ENCODE measurements around the gene SPIB.

SPIB gene

DNA sequence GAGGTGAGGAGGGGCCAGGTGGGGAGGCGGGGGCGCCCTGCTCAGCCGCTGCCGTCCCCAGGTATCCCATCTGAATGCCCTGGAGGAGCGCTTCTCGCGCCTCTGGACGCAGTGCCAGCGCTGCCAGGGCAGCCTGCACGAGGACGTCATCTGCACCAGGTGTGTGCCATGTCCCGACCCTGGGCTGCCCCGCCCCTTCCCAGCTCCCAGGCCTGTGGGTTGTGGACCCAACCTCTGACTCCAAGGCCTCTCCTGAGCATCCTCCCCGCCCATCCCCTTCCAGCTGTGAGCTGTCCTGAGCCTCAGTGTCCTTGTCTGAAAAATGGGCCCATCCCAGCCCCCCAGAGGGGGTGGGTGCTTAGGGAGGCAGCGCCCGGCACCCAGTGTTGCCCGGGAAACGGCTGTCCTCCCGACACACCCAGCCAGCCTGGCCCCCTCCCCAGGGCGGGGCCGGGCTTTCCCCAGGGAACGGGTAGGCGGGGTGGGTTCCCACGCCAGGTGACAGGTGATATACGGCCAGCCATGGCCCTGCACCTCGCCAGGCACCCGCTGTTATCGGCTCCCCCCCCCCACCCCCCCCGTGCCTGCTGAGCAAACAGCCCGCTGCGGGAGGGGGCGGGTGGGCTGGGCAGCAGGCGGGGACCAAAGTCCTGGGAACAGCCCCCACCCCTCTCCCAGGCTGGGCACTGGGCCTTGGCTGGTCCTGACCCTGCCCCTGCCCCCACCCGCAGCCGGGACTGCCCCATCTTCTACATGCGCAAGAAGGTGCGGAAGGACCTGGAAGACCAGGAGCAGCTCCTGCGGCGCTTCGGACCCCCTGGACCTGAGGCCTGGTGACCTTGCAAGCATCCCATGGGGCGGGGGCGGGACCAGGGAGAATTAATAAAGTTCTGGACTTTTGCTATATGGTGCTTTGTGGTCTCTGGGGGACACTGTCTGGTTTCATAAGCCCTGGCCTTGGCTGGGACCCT lies 1.3 kb upstream of the SPIB start:
- in situ Hi-C loops (cut with MboI; ENCODE audit: low sequenced_read_pairs), result no loop called here

DNA sequence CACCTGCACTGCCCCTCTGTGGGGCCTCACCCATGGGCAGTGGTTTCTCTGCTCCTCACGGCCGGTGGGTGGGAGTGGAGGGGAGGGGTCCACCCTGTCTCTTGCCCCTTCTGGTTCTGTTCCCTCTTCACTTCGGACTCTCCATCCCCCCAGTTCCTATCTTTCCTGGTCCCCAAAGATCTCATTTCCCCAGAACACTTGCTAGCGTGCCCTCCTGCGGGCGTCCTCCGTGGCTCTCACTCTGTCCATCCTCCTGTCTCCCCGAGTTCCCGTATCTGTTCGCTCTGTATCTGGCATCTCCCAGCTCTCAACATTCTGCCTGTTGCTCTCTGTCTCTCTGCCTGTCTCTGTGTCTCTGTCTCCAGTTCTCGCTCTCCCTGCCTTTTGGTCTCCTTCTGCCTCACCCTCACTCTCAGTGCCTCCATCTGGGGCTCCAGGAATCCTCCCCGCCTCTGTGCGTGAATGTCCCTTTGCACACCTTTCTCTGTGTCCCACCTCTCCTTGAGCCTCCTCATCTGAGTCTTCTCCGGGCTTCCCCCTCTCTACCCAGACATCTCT lies 363 bp downstream of the SPIB start:
- in situ Hi-C loops (cut with MboI; ENCODE audit: low sequenced_read_pairs), result no loop called here

DNA sequence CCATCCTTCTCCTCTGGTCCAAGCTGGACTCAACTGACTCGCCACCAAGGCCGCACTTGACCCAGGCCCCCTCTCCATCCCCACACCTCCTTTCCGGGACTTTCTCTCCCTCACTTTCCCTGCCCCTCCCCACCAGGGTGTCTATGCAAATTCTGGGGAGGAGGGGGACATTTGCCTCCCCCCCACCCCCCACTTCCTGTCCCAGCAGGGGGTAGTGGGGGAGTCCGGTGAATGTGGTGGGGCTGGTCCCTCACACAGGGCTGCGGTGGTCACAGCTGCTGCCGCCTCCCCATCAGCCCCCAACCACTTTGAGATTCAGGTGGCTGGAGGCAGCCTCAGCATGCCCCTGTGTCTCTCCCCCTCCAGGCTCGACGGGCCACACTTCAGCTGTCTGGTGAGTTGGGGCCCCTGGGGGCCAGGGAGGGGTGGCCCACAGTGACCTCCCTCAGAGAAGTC lies 870 bp downstream of the SPIB start:
- in situ Hi-C loops (cut with MboI; ENCODE audit: low sequenced_read_pairs), result no loop called here

DNA sequence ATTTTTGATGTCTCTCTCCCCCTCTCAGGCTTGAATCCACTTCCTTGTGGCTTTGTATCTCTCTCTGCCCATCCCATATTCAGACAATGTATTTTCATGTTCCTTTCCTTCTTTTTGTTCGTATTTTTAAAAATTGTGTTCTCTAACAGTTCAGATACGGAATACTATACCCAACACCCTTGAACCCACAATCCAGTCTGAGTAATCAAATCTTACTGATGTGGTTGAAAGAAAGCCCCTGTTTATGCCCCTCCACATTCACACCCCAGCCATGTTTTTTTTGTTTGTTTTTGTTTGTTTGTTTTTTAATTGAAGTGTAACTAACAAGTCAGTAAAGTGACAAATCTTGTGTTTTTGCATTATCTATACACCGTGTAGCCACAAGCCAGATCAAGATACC lies 1.4 kb downstream of the SPIB start:
- in situ Hi-C loops (cut with MboI; ENCODE audit: low sequenced_read_pairs), result no loop called here

DNA sequence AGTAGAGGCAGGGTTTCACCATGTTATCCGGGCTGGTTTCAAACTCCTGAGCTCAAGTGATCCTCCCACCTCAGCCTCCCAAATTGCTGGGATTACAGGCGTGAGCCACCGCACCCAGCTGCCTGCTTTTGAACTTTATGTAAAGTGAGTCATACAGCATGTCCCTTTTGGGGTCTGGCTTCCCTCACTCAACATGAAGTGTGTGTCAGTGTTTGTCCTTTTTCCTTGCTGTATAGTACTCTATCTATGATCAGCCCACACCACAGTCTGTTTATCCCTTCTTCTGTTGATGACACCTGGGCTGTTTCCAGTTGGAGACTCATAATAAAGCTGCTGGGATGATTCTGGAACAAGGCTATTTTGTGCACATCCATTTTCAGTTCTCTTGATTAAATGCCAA lies 2.1 kb downstream of the SPIB start:
- in situ Hi-C loops (cut with MboI; ENCODE audit: low sequenced_read_pairs), result no loop called here

DNA sequence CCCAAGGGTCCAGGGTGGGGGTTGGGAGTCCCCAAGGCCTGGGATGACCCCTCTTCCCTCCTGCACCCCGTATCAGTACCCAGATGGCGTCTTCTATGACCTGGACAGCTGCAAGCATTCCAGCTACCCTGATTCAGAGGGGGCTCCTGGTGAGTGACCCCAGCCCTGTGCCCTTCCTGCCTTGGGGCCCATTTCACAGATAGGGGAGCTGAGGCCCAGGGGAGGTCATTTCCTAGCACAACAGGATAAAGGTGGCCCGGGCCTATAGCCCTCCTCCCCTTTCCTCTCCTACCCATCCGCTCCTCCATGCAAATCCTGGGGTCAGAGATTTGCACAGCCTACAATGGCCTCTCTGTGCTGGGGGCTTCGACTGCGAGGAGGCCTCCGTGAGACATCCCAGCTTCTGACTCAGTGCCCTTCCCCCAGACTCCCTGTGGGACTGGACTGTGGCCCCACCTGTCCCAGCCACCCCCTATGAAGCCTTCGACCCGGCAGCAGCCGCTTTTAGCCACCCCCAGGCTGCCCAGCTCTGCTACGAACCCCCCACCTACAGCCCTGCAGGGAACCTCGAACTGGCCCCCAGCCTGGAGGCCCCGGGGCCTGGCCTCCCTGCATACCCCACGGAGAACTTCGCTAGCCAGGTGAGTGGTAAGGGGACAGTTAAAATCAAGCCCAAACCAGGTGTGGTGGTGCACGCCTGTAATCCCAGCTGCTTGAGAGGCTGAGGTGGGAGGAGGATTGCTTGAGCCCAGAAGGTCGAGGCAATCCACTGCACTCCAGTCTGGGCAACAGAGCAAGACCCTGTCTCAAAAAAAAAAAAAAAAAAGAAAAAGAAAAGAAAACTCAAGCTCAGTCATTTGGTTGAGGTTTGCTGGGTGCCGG lies 3.9 kb downstream of the SPIB start:
- in situ Hi-C loops (cut with MboI; ENCODE audit: low sequenced_read_pairs), result no loop called here

DNA sequence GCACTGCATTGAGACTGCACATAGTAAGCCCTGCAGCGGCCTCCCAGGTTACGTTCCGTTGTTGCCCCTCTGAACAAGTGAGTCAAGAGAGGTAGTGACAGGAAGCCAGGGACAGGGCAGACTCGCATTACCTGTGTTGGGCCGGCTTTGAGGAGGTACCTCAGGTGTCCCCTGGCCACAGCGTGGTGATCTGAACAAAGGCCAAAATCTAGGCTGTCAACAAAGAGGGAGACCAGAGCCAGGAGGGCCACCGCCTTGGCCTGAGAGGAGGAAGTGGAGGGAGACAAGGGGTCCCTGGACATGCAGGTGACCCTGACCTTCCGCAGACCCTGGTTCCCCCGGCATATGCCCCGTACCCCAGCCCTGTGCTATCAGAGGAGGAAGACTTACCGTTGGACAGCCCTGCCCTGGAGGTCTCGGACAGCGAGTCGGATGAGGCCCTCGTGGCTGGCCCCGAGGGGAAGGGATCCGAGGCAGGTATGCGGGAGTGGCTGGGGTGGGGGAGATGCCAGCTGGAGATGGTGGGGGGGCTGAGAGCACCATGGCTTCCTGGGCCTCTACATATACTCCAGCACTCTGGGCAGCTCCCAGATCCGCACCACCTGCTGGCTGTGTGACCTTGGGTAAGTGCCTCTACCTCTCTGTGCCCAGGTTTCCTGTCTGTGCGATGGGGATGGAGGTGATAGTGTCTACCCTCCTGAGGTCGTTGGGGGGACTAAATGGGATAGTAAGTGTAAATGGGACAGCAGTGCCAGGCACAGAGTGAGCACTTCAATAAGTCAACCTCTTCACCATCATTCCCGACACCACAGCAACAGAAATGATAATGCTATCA lies 4.8 kb downstream of the SPIB start:
- in situ Hi-C loops (cut with MboI; ENCODE audit: low sequenced_read_pairs), result no loop called here

DNA sequence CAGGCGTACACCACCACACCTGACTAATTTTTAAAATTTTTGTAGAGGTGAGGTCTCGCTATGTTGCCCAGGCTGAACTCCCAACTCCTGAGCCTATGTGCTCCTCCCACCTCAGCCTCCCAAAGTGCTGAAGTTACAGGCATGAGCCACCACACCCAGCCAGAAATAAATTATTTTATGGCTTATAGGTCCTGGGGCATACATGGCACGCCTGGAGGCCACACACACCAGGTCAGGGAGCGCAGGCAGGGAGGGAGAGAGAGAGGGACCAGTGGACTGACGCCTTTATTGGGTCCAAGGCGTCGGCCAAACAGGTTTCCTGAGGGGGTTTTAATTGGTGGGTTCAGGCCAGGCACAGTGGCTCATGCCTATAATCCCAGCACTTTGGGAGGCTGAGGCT lies 6.8 kb downstream of the SPIB start:
- in situ Hi-C loops (cut with MboI; ENCODE audit: low sequenced_read_pairs), result no loop called here

DNA sequence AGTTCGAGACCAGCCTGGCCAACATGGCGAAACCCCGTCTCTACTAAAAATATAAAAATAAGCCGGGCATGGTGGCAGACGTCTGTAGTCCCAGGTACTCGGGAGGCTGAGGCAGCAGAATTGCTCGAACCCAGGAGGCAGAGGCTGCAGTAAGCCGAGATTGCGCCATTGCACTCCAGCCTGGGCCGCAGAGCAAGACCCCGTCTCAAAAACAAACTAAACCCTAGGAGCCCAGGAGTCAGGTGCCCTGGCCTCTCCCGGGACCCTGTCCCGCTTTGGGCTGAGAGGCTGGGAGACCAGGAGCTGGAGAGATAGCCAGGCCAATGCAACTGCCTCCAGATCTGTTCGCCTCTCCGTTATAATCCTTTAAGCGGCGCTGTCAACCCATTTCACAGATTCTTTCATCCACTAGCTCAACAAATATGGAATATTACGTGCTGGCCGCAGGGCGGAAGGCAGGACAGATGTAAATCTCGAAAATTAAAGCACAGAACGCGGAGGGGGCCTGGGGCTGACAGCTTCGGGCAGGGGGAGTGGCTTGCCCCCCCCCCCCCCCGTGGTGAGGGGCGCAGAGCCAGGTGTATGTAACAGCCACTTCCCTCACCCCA lies 8.7 kb downstream of the SPIB start:
- in situ Hi-C loops (cut with MboI; ENCODE audit: low sequenced_read_pairs), result no loop called here

DNA sequence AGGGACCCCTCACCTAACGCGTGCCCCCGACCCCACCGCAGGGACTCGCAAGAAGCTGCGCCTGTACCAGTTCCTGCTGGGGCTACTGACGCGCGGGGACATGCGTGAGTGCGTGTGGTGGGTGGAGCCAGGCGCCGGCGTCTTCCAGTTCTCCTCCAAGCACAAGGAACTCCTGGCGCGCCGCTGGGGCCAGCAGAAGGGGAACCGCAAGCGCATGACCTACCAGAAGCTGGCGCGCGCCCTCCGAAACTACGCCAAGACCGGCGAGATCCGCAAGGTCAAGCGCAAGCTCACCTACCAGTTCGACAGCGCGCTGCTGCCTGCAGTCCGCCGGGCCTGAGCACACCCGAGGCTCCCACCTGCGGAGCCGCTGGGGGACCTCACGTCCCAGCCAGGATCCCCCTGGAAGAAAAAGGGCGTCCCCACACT lies 9.3 kb downstream of the SPIB start:
- in situ Hi-C loops (cut with MboI; ENCODE audit: low sequenced_read_pairs), result no loop called here

DNA sequence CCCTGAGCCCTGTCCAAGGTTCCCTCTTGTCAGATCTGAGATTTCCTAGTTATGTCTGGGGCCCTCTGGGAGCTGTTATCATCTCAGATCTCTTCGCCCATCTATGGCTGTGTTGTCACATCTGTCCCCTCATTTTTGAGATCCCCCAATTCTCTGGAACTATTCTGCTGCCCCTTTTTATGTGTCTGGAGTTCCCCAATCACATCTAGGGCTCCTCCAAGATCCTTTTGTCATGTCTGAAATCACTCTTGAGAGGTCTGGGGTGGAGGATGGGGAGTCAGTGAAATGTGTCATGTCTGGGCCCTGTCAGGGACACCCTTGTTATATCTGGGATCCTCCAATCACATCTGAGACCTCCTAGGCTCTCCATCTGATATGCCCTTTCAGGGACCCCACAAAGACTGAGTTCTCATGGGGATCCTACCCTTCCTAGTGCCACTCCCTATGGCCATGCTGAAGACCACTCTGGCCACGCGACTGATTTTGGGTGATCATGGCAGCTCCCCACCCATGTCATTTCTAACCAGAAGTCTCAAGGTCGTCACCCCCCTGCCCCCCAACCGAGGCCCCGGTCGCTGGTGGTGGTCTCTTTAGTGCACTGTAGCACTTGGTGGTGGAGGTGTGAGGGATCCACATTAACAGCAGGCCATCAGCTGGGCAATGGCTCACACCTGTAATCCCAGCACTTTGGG lies 10.2 kb downstream of the SPIB start:
- in situ Hi-C loops (cut with MboI; ENCODE audit: low sequenced_read_pairs), result no loop called here

DNA sequence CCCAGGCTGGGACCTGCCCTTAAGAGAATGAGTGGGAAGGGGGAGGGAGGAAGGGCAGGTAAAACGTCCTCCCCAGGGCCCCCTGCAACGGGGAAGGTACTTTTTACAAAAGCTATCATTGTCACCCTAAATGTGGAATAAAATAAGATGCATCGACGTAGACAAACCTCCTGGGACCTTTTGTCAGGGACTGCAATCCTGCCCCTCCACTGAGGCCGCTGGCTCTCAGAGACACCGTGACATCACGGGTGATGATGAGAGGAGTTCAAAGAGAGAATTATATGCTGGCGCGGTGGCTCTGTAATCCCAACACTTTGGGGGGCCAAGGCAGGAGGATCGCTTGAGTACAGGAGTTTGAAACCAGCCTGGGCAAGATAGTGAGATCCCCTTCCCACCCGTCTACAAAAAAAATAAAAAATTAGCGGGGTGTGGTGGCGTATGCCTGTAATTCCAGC lies 12.2 kb downstream of the SPIB start:
- in situ Hi-C loops (cut with MboI; ENCODE audit: low sequenced_read_pairs), result no loop called here

DNA sequence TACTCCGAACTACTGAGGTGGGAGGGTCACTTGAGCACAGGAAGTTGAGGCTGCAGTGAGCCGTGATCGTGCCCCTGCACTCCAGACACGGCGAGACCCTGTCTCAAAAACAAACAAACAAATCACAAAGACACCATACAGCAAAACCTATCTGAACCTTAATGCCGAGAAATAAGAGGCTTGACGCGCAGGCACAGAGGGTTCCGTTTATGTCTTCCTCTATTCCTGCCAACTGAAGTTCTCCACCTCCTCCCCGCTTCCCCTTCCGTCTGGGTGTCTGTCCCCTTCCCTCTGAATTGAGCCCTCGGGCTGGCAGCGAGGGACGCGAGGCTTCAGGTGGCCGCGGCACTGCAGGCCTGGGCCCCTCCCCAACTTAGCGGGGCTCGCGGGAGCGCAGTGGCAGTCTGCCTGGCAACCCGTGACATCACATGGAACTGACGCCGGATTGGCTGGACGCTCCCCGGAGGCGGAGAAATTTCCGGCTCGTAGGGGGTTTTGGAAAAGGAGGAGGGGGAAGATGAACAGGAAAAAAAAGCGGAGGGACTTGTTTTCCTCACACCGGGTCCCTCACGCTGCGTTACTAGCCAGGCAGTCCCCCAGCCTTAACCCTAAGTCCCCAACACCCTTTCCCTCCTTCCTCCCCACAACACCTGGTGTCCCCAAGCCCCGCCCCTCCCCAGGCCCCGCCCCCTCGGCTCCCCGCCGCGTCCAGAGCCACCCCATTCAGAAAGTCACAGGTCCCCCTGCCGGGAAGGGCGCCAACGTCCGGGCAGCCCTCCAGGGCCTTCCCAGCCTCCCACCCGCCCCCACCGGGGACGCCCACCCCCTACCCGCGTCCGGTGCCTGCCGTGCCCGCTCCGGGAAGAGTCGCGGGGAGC lies 12.8 kb downstream of the SPIB start:
- in situ Hi-C loops (cut with MboI; ENCODE audit: low sequenced_read_pairs), result no loop called here

DNA sequence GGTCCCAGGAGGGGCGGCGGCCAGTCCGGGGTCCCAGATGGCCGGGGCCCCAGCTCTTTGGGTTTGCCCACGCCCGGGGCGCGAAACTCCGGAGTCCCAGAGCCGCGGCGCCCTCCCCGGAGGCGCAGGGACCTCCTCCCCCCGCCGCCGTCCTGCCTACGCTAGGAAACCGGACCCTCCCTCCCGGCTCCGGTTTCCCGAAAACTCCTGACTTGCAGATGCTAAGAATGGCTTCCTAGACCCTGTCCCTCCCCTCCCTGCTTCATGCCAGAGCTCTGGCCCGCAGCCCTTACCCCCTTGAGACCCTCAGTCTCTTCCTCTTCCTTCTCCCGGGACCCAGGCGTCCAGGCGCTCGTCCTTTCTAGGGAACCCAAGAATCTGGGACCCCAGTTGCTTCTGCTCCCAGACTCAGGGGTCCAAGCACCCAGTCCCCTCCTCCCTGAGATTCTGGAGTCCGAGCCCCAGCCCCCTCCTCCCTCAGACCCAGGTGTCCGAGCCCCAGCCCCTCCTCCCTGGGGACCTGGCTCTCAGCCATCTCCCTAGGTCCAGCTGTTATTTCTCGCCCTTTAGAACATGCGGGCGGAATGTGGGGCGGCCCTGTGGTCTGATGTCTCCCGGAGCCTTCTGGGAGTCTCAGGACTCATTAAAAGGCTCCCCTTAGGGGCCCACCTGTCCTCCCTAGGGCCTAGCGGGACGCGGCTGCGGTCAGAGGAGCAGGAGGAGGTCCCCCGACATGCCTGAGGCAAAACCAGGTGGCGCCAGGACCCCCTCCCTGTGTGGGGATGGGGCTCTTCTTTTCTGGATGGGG lies 13.7 kb downstream of the SPIB start, which contains the start of gene MYBPC2:
Gene MYBPC2, plus strand, starts transcription at position 672 of the 808 bp plus-strand sequence. Its CDS starts 62 bp downstream, at position 734.
- in situ Hi-C loops (cut with MboI; ENCODE audit: low sequenced_read_pairs), result no loop called here

DNA sequence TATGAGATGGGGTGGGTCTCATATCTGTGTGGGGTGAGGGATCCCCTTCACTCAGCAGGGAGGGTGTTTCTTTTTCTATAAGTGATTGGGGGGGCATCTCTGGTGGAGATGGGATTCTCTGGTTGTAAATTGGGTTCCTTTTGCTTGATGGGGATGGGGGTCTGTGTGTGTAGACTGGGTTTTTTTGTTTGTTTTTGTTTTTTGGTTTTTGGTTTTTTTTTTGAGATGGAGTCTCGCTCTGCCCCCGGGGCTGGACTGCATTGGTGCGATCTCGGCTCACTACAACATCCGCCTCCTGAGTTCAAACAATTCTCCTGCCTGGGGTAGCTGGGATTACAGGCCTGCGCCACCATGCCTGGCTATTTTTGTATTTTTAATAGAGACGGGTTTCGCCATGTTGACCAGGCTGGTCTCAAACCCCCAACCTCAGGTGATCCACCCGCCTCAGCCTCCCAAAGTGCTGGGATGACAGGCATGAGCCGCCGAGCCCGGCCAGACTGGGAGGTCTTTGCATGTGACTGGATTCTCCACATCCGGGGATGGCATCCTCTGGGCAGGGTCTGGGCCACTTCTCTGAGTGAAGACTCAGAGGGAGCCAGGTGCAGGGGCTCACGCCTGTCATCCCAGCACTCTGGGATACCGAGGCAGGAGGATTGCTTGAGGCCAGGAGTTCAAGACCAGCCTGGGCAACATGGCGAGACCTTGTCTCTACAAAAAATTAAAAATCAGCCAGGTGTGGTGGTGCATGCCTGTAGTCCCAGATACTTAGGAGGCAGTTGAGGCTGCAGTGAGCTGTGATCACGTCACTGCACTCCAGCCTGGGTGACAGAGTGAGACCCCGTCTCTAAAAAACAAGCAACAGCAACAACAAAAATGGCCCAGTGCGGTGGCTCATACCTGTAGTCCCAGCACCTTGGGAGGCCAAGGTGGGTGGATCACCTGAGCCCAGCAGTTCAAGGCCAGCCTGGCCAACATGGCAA lies 14.8 kb downstream of the SPIB start:
- in situ Hi-C loops (cut with MboI; ENCODE audit: low sequenced_read_pairs), result no loop called here

DNA sequence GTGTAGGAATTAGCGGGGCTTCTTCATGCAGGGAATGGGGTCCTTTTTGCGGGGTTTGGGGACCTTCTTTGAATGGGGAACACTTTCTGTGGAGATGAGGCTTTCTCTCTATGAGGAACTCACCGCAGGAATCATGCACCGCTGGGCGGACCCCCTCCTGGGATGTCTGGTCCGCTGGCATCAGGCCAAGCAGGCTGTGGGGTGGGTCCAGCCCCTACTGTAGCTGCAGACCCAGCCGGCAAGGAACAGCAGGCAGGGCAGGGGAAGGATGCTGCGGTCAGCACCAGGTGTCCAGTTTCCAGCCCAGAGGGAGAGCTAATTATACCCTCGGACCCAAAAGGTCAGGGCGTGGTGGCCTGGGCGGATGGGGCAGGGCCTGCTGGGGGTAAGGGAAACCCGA lies 15.8 kb downstream of the SPIB start:
- in situ Hi-C loops (cut with MboI; ENCODE audit: low sequenced_read_pairs), result no loop called here

All from HL-60/S4 (cell line).